Gastrocnemius medialis (tissue), 4 donors: ENCODE measurements around the gene PI16. TPM values are rescaled to one million over a fixed set of nuclear protein-coding genes. Genes with fewer than 3 reads are reported as not detected.

Experiments used
- ATAC-seq, 2 donors: fragments of 150-250 bp; one replicate each; pipeline ENCODE4 v1.9.1; 2016
- DNase-seq, 2 donors: peaks; one replicate each; pipeline ENCODE4 v3.0.0-alpha.2; 2019
- H3K27ac ChIP-seq, 4 donors: fragments of 200-600 bp; sonication (generic); 1 replicate in 1 of 4; 2 replicates in 3 of 4; pipeline ENCODE4 v1.5.1; 2016 to 2018; ENCODE audit warnings: mild to moderate bottlenecking in 2 of 4, moderate library complexity in 1 of 4
- H3K27me3 ChIP-seq, 3 donors: fragments of 200-600 bp; sonication (generic) in 2 of 3; 1 replicate in 1 of 3; 2 replicates in 2 of 3; pipeline versions ENCODE4 v1.5.1 to v1.6.0; 2016 to 2019; ENCODE audit warnings: mild to moderate bottlenecking in 1 of 3, moderate library complexity in 1 of 3
- H3K36me3 ChIP-seq, 2 donors: fragments of 200-600 bp; sonication (generic) in 1 of 2; one replicate each; pipeline ENCODE4 v1.5.1; 2017 to 2018
- H3K4me1 ChIP-seq, 2 donors: fragments of 200-600 bp; sonication (generic) in 1 of 2; one replicate each; pipeline ENCODE4 v1.5.1; 2016 to 2017; ENCODE audit warnings: mild to moderate bottlenecking in 2 of 2
- H3K4me3 ChIP-seq, 4 donors: fragments of 200-600 bp; sonication (generic) in 3 of 4; 1 replicate in 1 of 4; 2 replicates in 3 of 4; pipeline ENCODE4 v1.5.1; 2016 to 2019; ENCODE audit warnings: mild to moderate bottlenecking in 2 of 4
- H3K9me3 ChIP-seq, 3 donors: fragments of 200-600 bp; sonication (generic) in 2 of 3; 1 replicate in 1 of 3; 2 replicates in 2 of 3; pipeline ENCODE4 v1.5.1; 2016 to 2019
- CTCF ChIP-seq, 5 experiments: fragments of 450-650 bp in 3 of 5; fragments of 200-600 bp in 2 of 5; sonication (generic) in 2 of 5; IDR thresholded peaks in 4 of 5; conservative IDR thresholded peaks in 1 of 5; 1 replicate in 4 of 5; 2 replicates in 1 of 5; pipeline ENCODE4 v1.5.1; 2016 to 2019; ENCODE audit warnings: antibody characterized with exemption in 5 of 5, mild to moderate bottlenecking in 3 of 5, moderate library complexity in 3 of 5
- POLR2A ChIP-seq, 2 donors: fragments of 450-650 bp; IDR thresholded peaks; one replicate each; pipeline ENCODE4 v1.6.1; 2017; ENCODE audit warnings: antibody characterized with exemption in 2 of 2, mild to moderate bottlenecking in 2 of 2, moderate library complexity in 2 of 2
- in situ Hi-C, 4 donors: fragments of 200-750 bp; cut with MboI; loops; one replicate each; pipeline versions ENCODE4 v1.15.0 to v1.8.0; 2017; ENCODE audit warnings: low sequenced_read_pairs in 4 of 4
- intact Hi-C: fragments of 100-400 bp; cut with DNase I; formaldehyde crosslinking; loops from one replicate; pipeline ENCODE4 v1.15.1; 2023; ENCODE audit warnings: low total_unique reads
- total RNA-seq, 4 donors: library from RNA; depleted of rRNA; stranded (reverse); fragments of >200 nt; gene quantifications; one replicate each; pipeline versions ENCODE4 v1.1.0 to v1.2.3, GENCODE V29; 2016

The PI16 gene
- total RNA-seq, 4 donors from 2014 or later = 0.87 to 3.2 (median 2.5) TPM

- DNase-seq = no peak
- no peaks in the 10 kb centered on the region for H3K27me3 ChIP-seq
- TF ChIP-seq CTCF (IDR thresholded peaks at IDR 0.05 in 4 of 5, conservative IDR thresholded peaks at IDR 0.05 in 1 of 5) (no peak), POLR2A (IDR thresholded peaks at IDR 0.05) (no peak)
- intact Hi-C loops (no loop called here), in situ Hi-C loops (no loop called here)
- peaks cover 0 to 4% of the 10 kb centered on the region in 2 donors for H3K4me1 ChIP-seq
- no peaks in the 10 kb centered on the region for H3K9me3 ChIP-seq
- H3K4me3 ChIP-seq = no peak overlapping the region
- H3K27ac ChIP-seq = no peak overlapping the region
- peak in 1 of 2 donors; percentile 45 for ATAC-seq
- peaks cover 0 to 52% of the 10 kb centered on the region in 2 donors for H3K36me3 ChIP-seq
Measured at GRCh38 chr6:36967301-36967700, 12.8 kb downstream of the PI16 start.

- Histone ChIP-seq H3K27me3 (no peaks in the 10 kb centered on the region), H3K4me3 (no peak overlapping the region), H3K27ac (no peak overlapping the region), H3K4me1 (peaks cover 0 to 4% of the 10 kb centered on the region in 2 donors), H3K9me3 (no peaks in the 10 kb centered on the region), H3K36me3 (peaks cover 0 to 56% of the 10 kb centered on the region in 2 donors)
- in situ Hi-C loops = no loop called here
- TF ChIP-seq CTCF (IDR thresholded peaks at IDR 0.05 in 4 of 5, conservative IDR thresholded peaks at IDR 0.05 in 1 of 5) (no peak), POLR2A (IDR thresholded peaks at IDR 0.05) (no peak)
- intact Hi-C loops = no loop called here
- DNase-seq (no peak), ATAC-seq (no peak)
Measured at GRCh38 chr6:36967757-36968156, 13.2 kb downstream of the PI16 start.

GRCh38 chr6:36968266-36968977 lies 13.9 kb downstream of the PI16 start:
- H3K4me3 ChIP-seq = no peak overlapping the region
- peak in 1 of 2 donors; percentile 22 for ATAC-seq
- intact Hi-C loops = no loop called here

GRCh38 chr6:36969240-36969691 lies 14.7 kb downstream of the PI16 start:
- DNase-seq (peak in 1 of 2 donors; percentile 51), ATAC-seq (peak in 1 of 2 donors; percentile 53)
- Histone ChIP-seq H3K36me3 (peaks cover under 1 to 71% of the 10 kb centered on the region in 2 donors), H3K4me3 (no peak overlapping the region), H3K9me3 (no peaks in the 10 kb centered on the region), H3K27ac (peak overlapping the region in 3 of 4 donors; percentile 4 to 43 (median 18)), H3K27me3 (no peaks in the 10 kb centered on the region), H3K4me1 (peaks cover 0 to 4% of the 10 kb centered on the region in 2 donors)
- in situ Hi-C loops (no loop called here), intact Hi-C loops (no loop called here)
- no peak for TF ChIP-seq POLR2A (IDR thresholded peaks at IDR 0.05)
- no peak for TF ChIP-seq CTCF (IDR thresholded peaks at IDR 0.05 in 4 of 5, conservative IDR thresholded peaks at IDR 0.05 in 1 of 5)

More at GRCh38 chr6:36968266-36968977, 13.9 kb downstream of the PI16 start:
- TF ChIP-seq CTCF (IDR thresholded peaks at IDR 0.05 in 4 of 5, conservative IDR thresholded peaks at IDR 0.05 in 1 of 5) (no peak), POLR2A (IDR thresholded peaks at IDR 0.05) (no peak)
- H3K36me3 ChIP-seq = peaks cover 0 to 63% of the 10 kb centered on the region in 2 donors
- in situ Hi-C loops = no loop called here
- DNase-seq = peak in 1 of 2 donors; percentile 60
- H3K4me1 ChIP-seq = peaks cover 0 to 4% of the 10 kb centered on the region in 2 donors
- peak overlapping the region in 1 of 4 donors; percentile 18 for H3K27ac ChIP-seq
- H3K27me3 ChIP-seq = no peaks in the 10 kb centered on the region
- no peaks in the 10 kb centered on the region for H3K9me3 ChIP-seq
